ENCODE results near the gene ELOF1.
"Not testable (repeated sequence)": the region's sequence is repeated elsewhere in the genome, so short reads cannot be mapped to it uniquely, and the experiment has no call there.

The ELOF1 gene

DNA sequence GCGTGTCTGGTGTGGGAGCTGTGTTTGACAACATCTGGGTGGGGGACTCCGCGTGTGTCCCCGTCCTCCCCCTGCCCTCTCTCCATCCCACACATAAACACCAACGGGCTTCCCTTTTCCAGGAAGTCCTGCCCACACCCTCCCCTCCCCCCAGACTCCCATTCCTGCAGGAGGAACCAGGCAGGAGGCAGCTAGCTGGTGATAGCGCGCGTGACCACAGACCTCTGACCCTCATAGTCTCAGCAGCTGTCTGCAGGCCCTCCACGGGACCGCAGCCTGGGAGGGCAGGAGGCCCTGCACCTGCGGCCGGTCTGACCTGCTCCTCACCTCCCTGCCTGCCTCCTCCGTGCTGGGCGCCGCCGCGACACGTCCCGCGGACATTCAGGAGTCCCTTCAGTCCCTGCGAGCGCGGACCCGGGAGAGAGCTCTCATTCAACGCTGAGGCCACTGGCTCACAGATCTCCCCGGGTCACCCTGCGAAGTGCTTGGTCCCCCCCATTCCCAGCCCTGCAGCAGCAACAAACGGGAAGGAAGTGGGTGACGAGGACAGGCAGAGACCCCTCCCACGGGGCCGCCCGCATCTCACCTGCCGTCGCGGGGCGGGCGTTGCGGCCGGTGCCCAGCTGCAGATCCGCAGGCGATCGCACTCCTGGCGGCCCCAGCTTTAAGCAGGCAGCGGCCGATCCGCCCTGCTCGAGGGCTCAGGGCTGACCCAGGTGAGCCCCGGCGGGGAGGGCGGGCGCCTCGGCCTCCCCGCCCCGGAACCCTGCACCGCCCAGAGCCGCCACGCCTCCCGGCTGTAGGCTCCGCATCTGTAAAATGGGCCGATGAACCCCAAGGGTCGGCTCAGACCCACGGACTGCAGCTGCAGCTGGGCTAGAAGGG is 19.5 kb upstream of the ELOF1 start:
- ChIA-PET CTCF (no interaction called here), POLR2A (interaction anchor here (2.4 kb wide), 1 partner anchor 20 kb away, joined by 10 read pairs; the partner anchor contains the start of gene ELOF1)
- DNase-seq (ENCODE audit: extremely low spot score), result no peak
- TF ChIP-seq LEF1 (IDR thresholded peaks at IDR 0.05; ENCODE audit: borderline replicate concordance) (no peak), SUZ12 (IDR thresholded peaks at IDR 0.05) (no peak), BHLHE40 (IDR thresholded peaks at IDR 0.05; ENCODE audit: borderline replicate concordance) (no peak), NFRKB (IDR thresholded peaks at IDR 0.05) (no peak), FOXK2 (IDR thresholded peaks at IDR 0.05) (no peak), TARDBP (IDR thresholded peaks at IDR 0.05) (no peak), SP1 (IDR thresholded peaks at IDR 0.05) (no peak), CTBP1 (IDR thresholded peaks at IDR 0.05; ENCODE audit: borderline replicate concordance) (no peak), ARNT (IDR thresholded peaks at IDR 0.05) (no peak)

DNA sequence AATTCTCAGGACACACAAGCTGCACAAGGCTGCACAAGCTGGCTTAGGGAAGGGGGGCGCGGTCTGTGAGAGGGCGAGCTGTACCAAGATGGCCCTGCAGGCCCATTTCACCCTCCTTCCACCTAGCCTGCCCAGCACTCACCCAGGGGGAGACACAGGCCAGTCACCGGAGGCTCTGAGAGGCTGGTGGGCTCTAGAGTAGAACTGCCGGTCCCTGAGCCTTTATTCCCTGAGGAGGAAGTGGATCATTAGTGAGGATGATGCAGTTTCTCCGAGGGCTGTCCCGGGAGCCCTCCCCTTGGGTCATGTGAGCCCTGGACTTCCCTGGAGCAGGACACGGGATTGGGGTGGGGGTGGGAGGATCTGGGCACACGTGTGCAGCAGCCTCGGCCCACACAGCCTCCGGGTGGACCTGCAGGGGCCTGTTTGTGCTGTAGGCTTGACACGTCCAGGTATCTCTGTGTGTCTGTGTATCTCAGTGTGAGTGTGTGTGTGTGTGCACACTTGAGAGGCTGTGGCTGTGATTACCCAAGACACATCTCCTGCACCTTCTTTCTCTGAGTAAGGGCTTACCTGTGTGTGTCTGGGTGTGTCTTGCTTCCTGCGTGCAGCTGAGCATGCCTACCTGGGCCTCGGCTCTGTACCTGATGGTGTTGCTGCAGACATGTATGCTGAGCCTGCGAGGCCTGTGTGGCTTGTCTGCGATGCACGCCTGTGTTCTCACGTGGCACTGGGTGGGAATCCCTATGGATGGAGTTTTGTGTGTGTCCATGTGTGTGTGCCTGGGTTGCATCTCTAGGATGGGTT is 18.6 kb upstream of the ELOF1 start, which contains the start of gene ACP5:
TSS of gene ACP5 (minus strand) at position 195 of the 807 bp plus-strand sequence. CDS start 328 bp downstream, outside the sequence.
- POLR2A ChIA-PET, result interaction anchor here (2.4 kb wide), 1 partner anchor 19 kb away, joined by 10 read pairs; the partner anchor contains the start of gene ELOF1
- no peak for DNase-seq (ENCODE audit: extremely low spot score)
- no peak for TF ChIP-seq FOXK2 (IDR thresholded peaks at IDR 0.05)
- no peak for TF ChIP-seq FOXM1 (IDR thresholded peaks at IDR 0.05; ENCODE audit: borderline replicate concordance)
- TF ChIP-seq LEF1 (IDR thresholded peaks at IDR 0.05; ENCODE audit: borderline replicate concordance), result no peak
- no peak for TF ChIP-seq NFRKB (IDR thresholded peaks at IDR 0.05)
- no peak for TF ChIP-seq BHLHE40 (IDR thresholded peaks at IDR 0.05; ENCODE audit: borderline replicate concordance)
- no peak for TF ChIP-seq CTBP1 (IDR thresholded peaks at IDR 0.05; ENCODE audit: borderline replicate concordance)
- TF ChIP-seq L3MBTL2 (conservative IDR thresholded peaks at IDR 0.05), result no peak
- no peak for TF ChIP-seq SUZ12 (IDR thresholded peaks at IDR 0.05)
- TF ChIP-seq FOXA1 (IDR thresholded peaks at IDR 0.05), result no peak
- TF ChIP-seq, protein P1, sequence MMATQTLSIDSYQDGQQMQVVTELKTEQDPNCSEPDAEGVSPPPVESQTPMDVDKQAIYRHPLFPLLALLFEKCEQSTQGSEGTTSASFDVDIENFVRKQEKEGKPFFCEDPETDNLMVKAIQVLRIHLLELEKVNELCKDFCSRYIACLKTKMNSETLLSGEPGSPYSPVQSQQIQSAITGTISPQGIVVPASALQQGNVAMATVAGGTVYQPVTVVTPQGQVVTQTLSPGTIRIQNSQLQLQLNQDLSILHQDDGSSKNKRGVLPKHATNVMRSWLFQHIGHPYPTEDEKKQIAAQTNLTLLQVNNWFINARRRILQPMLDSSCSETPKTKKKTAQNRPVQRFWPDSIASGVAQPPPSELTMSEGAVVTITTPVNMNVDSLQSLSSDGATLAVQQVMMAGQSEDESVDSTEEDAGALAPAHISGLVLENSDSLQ (IDR thresholded peaks at IDR 0.05), result no peak
- no peak for TF ChIP-seq TARDBP (IDR thresholded peaks at IDR 0.05)
- CTCF ChIA-PET, result no interaction called here

- ChIA-PET POLR2A (interaction anchor here (1.2 kb wide), 1 partner anchor 17 kb away, joined by 5 read pairs; the partner anchor contains the start of gene ELOF1), CTCF (no interaction called here)
- TF ChIP-seq ARNT (IDR thresholded peaks at IDR 0.05) (no peak), L3MBTL2 (conservative IDR thresholded peaks at IDR 0.05) (no peak), SP1 (IDR thresholded peaks at IDR 0.05) (no peak), NFRKB (IDR thresholded peaks at IDR 0.05) (no peak), BHLHE40 (IDR thresholded peaks at IDR 0.05; ENCODE audit: borderline replicate concordance) (no peak), ZNF384 (IDR thresholded peaks at IDR 0.05) (no peak), HDGF (IDR thresholded peaks at IDR 0.05; ENCODE audit: borderline replicate concordance) (no peak), FOXK2 (IDR thresholded peaks at IDR 0.05) (no peak), SUZ12 (IDR thresholded peaks at IDR 0.05) (no peak), ELF4 (IDR thresholded peaks at IDR 0.05) (no peak), CTBP1 (IDR thresholded peaks at IDR 0.05; ENCODE audit: borderline replicate concordance) (no peak), FOXM1 (IDR thresholded peaks at IDR 0.05; ENCODE audit: borderline replicate concordance) (no peak), TARDBP (IDR thresholded peaks at IDR 0.05) (no peak), FOXA1 (IDR thresholded peaks at IDR 0.05) (no peak), LEF1 (IDR thresholded peaks at IDR 0.05; ENCODE audit: borderline replicate concordance) (no peak)
- TF ChIP-seq, protein P1 (IDR thresholded peaks at IDR 0.05), result no peak
- DNase-seq (ENCODE audit: extremely low spot score), result no peak
Observed at GRCh38 chr19:11576227-11576626, 17.2 kb upstream of the ELOF1 start.

DNA sequence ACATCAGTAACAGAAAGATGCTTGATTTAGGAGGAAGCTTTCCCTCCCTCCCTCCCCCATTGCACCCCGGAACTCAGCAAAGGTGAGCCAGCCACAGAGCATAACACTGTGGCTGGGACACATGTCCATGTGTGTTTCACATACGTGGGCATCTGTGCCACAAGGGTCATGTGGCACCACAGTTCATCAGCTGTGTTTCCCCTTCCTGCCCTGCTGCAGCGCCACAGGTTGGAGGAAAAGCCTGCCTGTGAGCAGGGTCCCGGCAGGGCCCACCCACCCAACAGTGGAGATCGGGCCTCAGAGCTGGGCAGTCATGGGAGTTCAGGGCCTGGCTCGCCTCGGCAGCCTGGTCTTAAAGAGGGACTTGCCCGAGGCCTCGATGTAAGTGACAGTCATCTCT is 15.7 kb upstream of the ELOF1 start:
- ChIA-PET POLR2A (no interaction called here), CTCF (interaction anchor here (0.5 kb wide), 1 partner anchor 38 kb away, joined by 3 read pairs; no protein-coding TSS in a partner anchor)
- no peak for DNase-seq (ENCODE audit: extremely low spot score)
- TF ChIP-seq ARNT (IDR thresholded peaks at IDR 0.05) (no peak), FOXM1 (IDR thresholded peaks at IDR 0.05; ENCODE audit: borderline replicate concordance) (no peak), L3MBTL2 (conservative IDR thresholded peaks at IDR 0.05) (no peak), TARDBP (IDR thresholded peaks at IDR 0.05) (no peak), BHLHE40 (IDR thresholded peaks at IDR 0.05; ENCODE audit: borderline replicate concordance) (no peak), ELF4 (IDR thresholded peaks at IDR 0.05) (no peak), HDGF (IDR thresholded peaks at IDR 0.05; ENCODE audit: borderline replicate concordance) (no peak), LEF1 (IDR thresholded peaks at IDR 0.05; ENCODE audit: borderline replicate concordance) (no peak), ZNF384 (IDR thresholded peaks at IDR 0.05) (no peak), FOXK2 (IDR thresholded peaks at IDR 0.05) (no peak), SP1 (IDR thresholded peaks at IDR 0.05) (no peak), FOXA1 (IDR thresholded peaks at IDR 0.05) (no peak), CTBP1 (IDR thresholded peaks at IDR 0.05; ENCODE audit: borderline replicate concordance) (no peak), NFRKB (IDR thresholded peaks at IDR 0.05) (no peak), SUZ12 (IDR thresholded peaks at IDR 0.05) (no peak)
- TF ChIP-seq, protein P1 (IDR thresholded peaks at IDR 0.05), result no peak

GRCh38 chr19:11573763-11574162 is 14.7 kb upstream of the ELOF1 start:
- POLR2A ChIA-PET; DNase-seq (ENCODE audit: extremely low spot score): not testable (repeated sequence)
- CTCF ChIA-PET, result interaction anchor here (1.5 kb wide), 1 partner anchor 13 kb away, joined by 3 read pairs; no protein-coding TSS in a partner anchor

DNA sequence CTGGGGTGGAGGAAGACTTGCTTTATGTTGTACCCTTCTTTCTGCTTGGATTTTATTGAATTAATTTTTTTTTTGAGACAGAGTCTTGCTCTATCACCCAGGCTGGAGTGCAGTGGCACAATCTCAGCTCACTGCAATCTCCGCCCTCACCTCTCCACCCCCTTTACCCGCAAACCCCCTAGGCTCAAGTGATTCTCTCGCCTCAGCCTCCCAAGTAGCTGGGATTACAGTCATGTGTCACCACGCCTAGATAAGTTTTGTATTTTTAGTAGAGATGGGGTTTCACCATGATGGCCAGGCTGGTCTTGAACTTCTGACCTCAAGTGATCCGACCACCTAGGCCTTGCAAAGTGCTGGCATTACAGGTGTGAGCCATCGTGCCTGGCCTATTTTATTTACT is 14.3 kb upstream of the ELOF1 start:
- DNase-seq (ENCODE audit: extremely low spot score); POLR2A ChIA-PET: not testable (repeated sequence)
- CTCF ChIA-PET, result interaction anchor here (1.5 kb wide), 1 partner anchor 13 kb away, joined by 3 read pairs; no protein-coding TSS in a partner anchor
